ENCODE results near the gene WFIKKN1. TPM values are rescaled to one million over a fixed set of nuclear protein-coding genes. Genes with fewer than 3 reads are reported as not detected.

Gene WFIKKN1
- total RNA-seq, 4 donors from 2014 or later, result 0.26 to 1.4 (median 0.76) TPM; not detected in 1

- Histone ChIP-seq H3K4me3 (no peak overlapping the region), H3K9me3 (no peaks in the 10 kb centered on the region), H3K36me3 (no peaks in the 10 kb centered on the region), H3K27ac (no peak overlapping the region), H3K27me3 (no peaks in the 10 kb centered on the region), H3K4me1 (peaks cover 0 to 15% of the 10 kb centered on the region in 2 donors)
- no peak for TF ChIP-seq CTCF (IDR thresholded peaks at IDR 0.05)
- TF ChIP-seq POLR2A (IDR thresholded peaks at IDR 0.05), result no peak
- intact Hi-C loops (cut with DNase I; ENCODE audit: low total_unique reads), result no loop called here
- no peak for DNase-seq
Measured at GRCh38 chr16:672371-672770, 41.6 kb downstream of the WFIKKN1 start.

- DNase-seq, result no peak
- Histone ChIP-seq H3K36me3 (no peaks in the 10 kb centered on the region), H3K27ac (no peak overlapping the region), H3K9me3 (no peaks in the 10 kb centered on the region), H3K4me1 (peaks cover 0 to 11% of the 10 kb centered on the region in 2 donors), H3K27me3 (no peaks in the 10 kb centered on the region), H3K4me3 (no peak overlapping the region)
- intact Hi-C loops (cut with DNase I; ENCODE audit: low total_unique reads), result no loop called here
- TF ChIP-seq CTCF (IDR thresholded peaks at IDR 0.05) (no peak), POLR2A (IDR thresholded peaks at IDR 0.05) (no peak)
Measured at GRCh38 chr16:672851-673250, 42.1 kb downstream of the WFIKKN1 start.

- Histone ChIP-seq H3K9me3 (no peaks in the 10 kb centered on the region), H3K4me3 (no peak overlapping the region), H3K4me1 (peaks cover 0 to 11% of the 10 kb centered on the region in 2 donors), H3K27ac (no peak overlapping the region), H3K36me3 (no peaks in the 10 kb centered on the region), H3K27me3 (no peaks in the 10 kb centered on the region)
- TF ChIP-seq CTCF (IDR thresholded peaks at IDR 0.05) (no peak), POLR2A (IDR thresholded peaks at IDR 0.05) (no peak)
- intact Hi-C loops (cut with DNase I; ENCODE audit: low total_unique reads), result no loop called here
- no peak for DNase-seq
Measured at GRCh38 chr16:673399-673991, 42.7 kb downstream of the WFIKKN1 start.

GRCh38 chr16:674214-674881 is 43.6 kb downstream of the WFIKKN1 start:
- intact Hi-C loops (cut with DNase I; ENCODE audit: low total_unique reads), result no loop called here
- Histone ChIP-seq H3K36me3 (no peaks in the 10 kb centered on the region), H3K4me3 (no peak overlapping the region), H3K4me1 (peaks cover 0 to 11% of the 10 kb centered on the region in 2 donors), H3K27me3 (no peaks in the 10 kb centered on the region), H3K27ac (no peak overlapping the region), H3K9me3 (no peaks in the 10 kb centered on the region)
- DNase-seq, result no peak
- TF ChIP-seq POLR2A (IDR thresholded peaks at IDR 0.05), result no peak
- TF ChIP-seq CTCF (IDR thresholded peaks at IDR 0.05), result no peak
